LNCaP clone FGC (cell line): ENCODE results near the gene TBC1D16.
"Not testable (repeated sequence)": the region's sequence is repeated elsewhere in the genome, so short reads cannot be mapped to it uniquely, and the experiment has no call there.

ENCODE experiments used
- DNase-seq: peaks from one replicate; pipeline ENCODE4 v3.0.0-alpha.2; 2011; ENCODE audit warnings: low read depth
- H3K4me3 ChIP-seq: 2 replicates; pipeline ENCODE4 v1.5.1; 2011; ENCODE audit warnings: mild to moderate bottlenecking, low read depth, low read length, control low read depth
- CTCF ChIP-seq: IDR thresholded peaks from 2 replicates; pipeline ENCODE4 v1.5.1; 2012; ENCODE audit warnings: mild to moderate bottlenecking; ENCODE audit not compliant: control insufficient read depth, insufficient read depth; ENCODE audit errors: extremely low read depth

TBC1D16 gene

DNA sequence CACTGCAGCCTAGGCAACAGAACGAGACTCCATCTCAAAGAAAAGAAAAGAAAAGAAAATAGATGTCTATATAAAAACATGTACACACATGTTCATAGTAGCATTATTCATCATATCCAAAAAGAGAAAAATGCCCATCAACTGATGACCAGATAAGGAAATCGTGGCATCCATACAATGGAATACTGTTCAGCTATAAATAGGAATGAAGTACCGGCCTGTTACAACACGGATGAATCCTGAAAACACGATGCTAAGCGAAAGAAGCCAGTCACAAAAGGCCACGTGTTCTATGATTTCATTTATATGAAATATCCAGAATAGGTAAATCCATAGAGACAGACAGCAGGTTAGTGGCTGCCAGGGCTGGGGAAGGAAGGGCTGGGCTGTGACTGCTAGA, 65.8 kb downstream of the TBC1D16 start:
- no peak for TF ChIP-seq CTCF
- no peak overlapping the region for H3K4me3 ChIP-seq
- DNase-seq: no peak

- no peak overlapping the region for H3K4me3 ChIP-seq
- DNase-seq: no peak
- TF ChIP-seq CTCF: no peak
Measured at GRCh38 chr17:79968116-79968515, 67.6 kb downstream of the TBC1D16 start.

- H3K4me3 ChIP-seq: no peak overlapping the region
- no peak for DNase-seq
- no peak for TF ChIP-seq CTCF
Measured at GRCh38 chr17:79966681-79967080, 69.0 kb downstream of the TBC1D16 start.

DNA sequence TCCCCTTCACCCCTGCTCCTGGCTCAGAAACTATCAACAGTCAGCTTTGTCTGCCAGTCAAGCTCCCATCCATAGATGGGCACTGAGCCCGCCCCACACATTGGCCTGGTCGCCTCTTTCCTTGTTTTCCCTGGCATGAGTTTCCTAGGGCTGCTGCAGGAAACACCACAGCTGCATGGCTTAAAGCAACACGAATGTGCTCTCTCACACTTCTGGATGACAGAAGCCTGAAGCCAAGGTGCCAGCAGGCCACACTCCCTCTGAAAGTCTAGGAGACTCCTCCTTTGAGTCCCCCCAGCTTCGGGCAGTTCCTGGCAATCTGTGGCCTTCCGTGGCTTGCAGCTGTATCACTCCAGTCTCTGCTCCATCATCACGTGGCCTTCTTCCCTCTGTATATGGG, 69.9 kb downstream of the TBC1D16 start:
- no peak overlapping the region for H3K4me3 ChIP-seq
- no peak for DNase-seq
- TF ChIP-seq CTCF: no peak

- DNase-seq, H3K4me3 ChIP-seq: not testable (repeated sequence)
Measured at GRCh38 chr17:79962467-79962866, 73.2 kb downstream of the TBC1D16 start.

DNA sequence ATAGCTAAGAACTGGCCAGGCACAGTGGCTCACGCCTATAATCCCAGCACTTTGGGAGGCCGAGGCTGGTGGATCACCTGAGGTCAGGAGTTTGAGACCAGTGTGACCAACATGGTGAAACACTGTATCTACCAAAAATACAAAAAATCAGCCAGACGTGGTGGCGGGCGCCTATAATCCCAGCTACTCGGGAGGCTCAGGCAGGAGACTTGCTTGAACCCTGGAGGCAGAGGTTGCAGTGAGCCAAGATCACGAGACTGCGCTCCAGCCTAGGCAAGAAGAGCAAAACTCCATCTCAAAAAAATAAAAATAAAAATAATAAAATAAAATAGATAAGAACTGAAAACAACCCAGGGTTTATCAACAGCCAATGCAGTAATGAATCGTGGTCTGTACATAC, 74.1 kb downstream of the TBC1D16 start:
- H3K4me3 ChIP-seq: not testable (repeated sequence)

GRCh38 chr17:79960788-79961522, 74.7 kb downstream of the TBC1D16 start:
- no peak overlapping the region for H3K4me3 ChIP-seq
- no peak for TF ChIP-seq CTCF
- no peak for DNase-seq

More for the DNA sequence above, 74.1 kb downstream of the TBC1D16 start:
- not testable (repeated sequence) for DNase-seq

DNA sequence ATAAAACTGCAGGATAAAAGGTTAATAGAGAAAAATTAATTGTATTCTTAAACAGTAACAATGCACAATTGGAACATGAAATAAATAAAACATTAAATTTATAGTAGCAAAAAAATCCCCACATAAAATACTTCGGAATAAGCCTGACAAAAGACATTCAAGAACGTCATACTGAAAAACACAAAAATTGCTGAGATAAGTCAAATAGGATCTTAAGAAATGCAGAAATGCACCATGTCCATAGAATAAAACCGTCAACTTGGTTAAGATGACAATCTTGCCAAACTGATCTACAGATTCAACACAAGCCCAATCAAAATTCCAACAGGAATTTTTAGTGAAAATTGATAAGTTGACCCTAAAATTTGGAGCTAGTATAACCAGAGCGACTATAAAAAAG, 76.6 kb downstream of the TBC1D16 start:
- DNase-seq: no peak
- TF ChIP-seq CTCF: no peak
- H3K4me3 ChIP-seq: no peak overlapping the region
